GM21367 (cell line): Measurements from ENCODE around the gene PLXNB1.
"Not testable (repeated sequence)": the region's sequence is repeated elsewhere in the genome, so short reads cannot be mapped to it uniquely, and the experiment has no call there.

Experiments used
- ATAC-seq: cut with Tn5 transposase; IDR thresholded peaks from one replicate; pipeline ENCODE4 v1.9.1; 2021; ENCODE audit not compliant: unreplicated experiment

PLXNB1 gene

DNA sequence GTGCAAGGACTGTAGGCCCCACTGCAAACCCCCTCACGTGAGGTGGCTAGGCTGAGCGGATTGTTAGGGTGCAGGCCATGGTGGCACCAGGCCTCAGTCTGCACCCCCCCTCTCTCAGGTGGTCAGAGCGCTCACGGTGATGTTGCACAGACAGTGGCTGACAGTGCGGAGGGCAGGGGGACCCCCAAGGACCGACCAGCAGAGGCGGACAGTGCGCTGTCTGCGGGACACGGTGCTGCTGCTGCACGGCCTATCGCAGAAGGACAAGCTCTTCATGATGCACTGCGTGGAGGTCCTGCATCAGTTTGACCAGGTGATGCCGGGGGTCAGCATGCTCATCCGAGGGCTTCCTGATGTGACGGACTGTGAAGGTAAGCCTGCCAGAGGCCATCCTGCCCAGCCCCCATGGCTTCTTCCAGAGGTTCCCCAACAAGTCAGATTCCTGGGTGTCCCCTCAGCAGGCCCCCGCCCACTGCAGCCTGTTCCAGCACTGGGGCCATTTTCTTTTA lies 34.9 kb upstream of the PLXNB1 start:
- ATAC-seq = no peak

DNA sequence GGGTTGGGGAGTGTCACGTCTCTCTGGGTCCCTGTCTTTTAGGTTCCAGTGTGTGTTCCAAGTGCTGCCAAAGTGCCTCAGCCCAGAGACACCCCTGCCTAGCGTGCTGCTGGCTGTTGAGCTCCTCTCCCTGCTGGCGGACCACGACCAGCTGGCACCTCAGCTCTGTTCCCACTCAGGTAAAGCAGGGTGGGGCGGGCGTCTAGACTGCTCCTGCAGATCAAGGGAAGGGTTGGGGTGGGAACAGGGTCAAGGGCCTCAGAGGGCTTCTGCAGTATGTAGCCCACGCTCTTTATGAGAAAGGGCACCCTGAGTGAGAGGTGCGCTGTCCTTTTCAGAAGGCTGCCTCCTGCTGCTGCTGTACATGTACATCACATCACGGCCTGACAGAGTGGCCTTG lies 33.8 kb upstream of the PLXNB1 start:
- no peak for ATAC-seq

DNA sequence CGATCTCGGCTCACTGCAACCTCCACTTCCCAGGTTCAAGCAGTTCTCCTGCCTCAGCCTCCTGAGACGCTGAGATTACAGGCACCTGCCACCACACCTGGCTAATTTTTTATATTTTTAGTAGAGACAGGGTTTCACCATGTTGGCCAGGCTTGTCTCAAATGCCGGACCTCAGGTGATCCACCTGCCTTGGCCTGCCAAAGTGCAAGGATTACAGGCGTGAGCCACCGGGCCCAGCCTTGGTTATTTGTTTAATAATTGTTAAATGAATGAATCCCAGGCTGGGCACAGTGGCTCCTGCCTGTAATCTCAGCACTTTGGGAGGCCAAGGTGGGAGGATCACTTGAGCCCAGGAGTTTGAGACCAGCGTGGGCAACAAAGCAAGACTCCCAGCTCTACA lies 31.9 kb upstream of the PLXNB1 start:
- not testable (repeated sequence) for ATAC-seq

DNA sequence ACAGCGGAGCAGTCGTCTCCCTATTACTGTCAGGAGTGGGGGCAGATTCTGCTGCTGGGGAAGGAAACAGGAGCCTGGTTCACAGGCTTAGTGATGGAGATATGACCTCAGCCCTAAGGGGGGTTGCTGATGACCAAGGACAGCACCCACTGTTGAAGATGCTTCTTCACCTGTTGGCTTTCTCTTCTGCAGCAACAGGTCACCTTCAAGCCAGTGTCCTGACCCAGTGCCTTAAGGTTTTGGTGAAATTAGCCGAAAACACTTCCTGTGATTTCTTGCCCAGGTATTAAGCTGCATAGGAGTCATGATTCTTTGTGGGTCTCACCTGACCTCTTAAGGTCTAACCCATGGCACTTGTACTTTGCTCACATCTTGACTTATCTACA lies 30.6 kb upstream of the PLXNB1 start:
- ATAC-seq = no peak

DNA sequence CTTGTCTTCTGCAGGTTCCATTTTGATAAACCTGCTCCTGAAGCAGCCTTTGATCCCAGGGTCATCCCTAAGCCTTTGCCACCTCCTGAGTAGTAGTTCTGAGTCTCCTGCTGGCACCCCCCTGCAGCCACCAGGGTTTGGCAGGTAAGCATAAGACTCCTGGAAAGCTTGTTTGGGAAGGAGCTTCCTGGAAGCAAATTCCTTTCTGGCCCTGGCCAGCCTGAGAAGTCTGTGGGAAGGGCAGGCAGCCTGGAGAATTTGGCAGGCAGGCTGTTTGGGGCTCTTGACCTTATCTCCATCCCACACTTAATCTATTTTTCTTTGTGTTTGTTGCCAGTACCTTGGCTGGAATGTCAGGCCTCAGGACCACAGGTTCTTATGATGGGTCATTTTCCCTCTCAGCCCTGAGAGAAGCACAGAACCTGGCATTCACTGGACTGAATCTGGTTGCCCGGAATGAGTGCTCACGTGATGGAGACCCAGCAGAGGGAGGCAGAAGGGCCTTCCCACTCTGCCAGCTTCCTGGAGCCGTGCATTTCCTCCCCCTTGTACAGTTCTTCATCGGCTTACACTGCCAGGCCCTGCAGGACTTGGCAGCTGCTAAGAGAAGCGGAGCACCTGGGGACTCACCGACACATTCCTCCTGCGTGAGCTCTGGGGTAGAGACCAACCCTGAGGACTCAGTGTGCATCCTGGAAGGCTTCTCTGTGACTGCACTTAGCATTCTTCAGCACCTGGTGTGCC lies 30.1 kb upstream of the PLXNB1 start:
- no peak for ATAC-seq

DNA sequence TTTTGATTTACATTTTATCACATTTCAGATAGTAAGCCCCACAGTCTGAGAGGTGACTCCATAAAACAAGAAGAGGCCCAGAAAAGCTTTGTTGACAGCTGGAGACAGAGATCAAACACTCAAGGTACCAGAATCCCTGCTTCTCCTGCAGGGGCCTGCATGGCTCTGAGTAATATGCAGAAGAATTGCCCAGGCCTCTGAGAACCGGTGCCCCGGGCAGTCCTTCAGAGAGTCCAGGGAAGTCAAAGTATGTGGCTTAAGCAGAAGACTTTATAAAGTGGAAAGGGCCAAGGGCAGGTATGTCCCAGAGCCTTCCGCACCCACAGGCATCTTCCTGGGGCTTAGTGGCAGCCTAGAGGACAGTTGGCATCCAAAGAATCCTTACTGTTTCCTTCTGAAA lies 29.4 kb upstream of the PLXNB1 start:
- ATAC-seq = no peak

DNA sequence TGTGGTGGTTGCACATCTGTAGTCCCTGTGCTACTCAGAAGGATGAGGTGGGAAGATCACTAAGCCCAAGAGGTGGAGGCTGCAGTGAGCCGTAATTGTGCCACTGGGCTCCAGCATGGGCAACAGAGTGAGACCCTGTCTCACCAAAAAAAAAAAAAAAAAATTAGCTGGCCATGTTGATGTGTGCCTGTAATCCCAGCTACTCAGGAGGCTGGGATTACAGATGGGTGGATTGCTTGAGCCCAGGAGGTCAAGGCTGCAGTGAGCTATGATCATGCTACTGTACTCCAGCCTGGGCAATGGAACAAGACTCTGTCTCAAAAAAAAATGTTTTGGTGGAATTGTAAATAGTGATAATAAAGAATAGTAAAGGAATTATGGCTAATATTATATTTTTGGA lies 26.6 kb upstream of the PLXNB1 start:
- no peak for ATAC-seq

DNA sequence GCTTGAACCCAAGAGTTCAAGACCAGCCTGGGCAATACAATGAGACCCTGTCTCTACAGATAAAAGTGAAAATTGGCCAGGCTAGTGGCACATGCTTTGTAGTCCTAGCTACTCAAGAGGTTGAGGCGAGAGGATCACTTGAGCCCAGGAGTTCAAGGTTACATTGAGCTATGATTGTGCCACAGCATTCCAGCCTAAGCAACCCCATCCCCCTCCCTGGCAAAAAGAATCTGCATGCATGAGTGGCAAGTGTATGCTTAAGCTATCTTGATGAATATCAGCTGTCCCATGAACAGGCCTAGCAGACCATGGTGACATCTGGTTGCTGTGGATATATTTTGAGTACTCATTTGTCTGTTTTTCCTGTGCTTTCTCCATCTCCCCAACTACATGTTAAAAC lies 21.4 kb upstream of the PLXNB1 start:
- ATAC-seq = no peak

DNA sequence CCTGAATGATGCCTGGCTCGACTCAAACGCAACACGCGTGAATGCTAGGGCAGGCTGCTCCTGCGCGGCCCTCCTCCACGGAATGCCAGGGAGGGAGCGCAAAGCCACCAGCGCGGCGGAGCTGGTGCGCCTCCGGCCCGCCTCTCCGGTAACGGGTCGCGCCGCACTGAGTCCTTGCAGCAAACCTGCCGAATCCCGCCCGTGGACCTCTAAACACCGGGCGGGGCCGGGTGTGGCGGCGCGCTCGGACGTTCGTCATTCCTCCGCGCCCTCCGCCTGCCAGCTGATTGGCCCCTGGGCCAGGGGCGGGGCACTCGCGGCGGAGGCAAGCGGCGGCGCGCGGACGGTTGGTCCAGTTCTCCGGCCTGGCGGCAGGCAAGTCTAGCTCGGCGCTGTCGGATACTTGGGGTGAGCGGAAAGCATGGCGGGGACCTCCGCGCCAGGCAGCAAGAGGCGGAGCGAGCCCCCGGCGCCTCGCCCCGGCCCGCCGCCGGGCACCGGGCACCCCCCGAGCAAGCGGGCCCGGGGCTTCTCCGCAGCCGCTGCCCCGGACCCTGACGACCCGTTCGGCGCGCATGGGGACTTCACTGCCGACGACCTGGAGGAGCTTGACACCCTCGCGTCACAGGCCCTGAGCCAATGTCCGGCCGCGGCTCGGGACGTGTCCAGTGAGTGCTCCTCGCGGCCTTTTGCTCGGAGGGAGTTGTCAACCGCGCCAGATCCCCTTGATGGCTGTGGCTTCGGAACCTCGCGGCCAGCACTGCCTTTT lies 16.7 kb upstream of the PLXNB1 start, which contains the start of gene ATRIP:
ATRIP (plus strand) TSS at position 313 of the 769 bp plus-strand sequence; CDS start at position 422, 109 bp downstream.
- ATAC-seq = peak; percentile 67

DNA sequence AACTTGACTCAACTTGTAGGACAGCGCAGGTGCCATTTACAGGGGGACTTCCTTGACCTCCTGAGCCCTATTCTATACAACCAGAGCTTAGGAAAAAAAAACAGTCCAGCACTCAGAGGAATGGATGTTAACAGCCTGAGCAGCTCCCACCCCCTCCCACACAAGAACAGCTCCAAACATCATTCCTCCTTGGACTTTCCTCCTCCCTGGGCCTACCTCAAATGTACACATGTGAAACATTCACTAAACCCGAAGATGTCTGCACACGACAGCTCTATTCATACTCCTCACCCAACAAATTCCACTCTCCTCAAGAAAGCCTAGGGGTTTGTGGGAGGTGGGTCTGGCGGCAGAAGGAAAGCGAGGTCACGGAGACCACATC lies 16.1 kb upstream of the PLXNB1 start:
- no peak for ATAC-seq

DNA sequence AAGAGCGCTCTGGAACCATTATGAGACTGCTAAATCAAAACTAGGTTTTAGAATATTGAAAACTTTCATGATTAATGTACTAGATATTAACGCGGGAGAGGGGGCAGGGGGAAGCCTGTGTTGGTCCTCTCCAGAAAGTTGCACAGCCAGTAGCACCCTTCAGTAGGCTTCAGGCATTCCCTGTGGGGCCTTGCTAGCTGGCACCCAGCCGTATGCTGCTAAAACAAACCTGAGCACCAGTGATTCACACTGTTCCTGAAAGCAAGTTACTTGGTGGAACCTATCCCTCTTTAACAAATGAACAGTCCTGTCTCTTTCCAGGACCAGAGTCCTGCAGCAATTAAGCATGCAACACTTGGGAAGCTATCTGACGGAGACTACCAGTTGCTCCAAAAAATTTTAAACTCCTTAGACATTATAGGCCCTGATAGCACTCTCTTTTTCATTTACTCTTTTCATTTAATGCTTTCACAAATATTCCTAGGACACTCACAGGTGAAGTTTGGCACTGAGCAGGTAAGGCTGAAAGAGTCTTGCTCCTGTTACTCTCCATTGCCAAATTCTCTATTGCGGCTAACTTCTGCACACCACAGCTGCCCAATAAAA lies 15.5 kb upstream of the PLXNB1 start:
- ATAC-seq = no peak

DNA sequence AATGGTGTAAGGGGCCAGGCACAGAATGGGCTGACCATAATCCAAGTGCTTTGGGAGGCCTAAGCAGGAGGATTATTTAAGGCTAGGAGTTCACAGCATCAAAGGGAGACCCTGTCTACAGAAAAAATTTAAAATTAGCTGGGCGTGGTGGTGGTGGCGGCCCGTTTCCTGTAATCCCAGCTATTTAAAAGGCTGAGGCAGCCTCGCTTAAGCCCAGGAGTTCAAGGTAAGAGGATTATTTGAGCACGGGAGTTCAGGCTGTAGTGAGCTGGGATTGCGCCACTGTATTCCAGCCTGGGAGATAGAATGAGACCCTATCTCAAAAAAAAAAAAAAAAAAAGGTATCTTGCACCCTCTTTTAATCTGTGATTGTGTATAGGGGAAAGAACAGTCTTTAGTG lies 12.1 kb upstream of the PLXNB1 start:
- no peak for ATAC-seq

DNA sequence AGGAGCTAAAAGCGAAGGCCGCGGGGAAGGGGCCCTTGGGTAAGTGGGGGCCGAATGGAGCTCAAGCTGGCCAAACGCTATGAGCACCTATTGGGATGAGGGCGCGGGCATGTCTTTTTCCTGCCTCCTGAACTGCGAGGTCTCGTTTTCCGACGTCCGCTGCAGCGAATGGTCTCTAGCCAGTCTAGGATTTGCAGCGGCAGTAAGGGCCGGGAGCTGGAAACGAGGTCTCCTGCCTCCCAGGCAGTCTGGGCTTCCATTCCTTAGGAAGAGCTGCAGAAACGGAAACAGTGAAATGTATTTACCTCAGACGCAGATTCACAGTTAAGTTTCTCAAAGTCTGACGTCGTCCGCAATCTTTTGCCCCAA lies 10.7 kb upstream of the PLXNB1 start:
- ATAC-seq = no peak

DNA sequence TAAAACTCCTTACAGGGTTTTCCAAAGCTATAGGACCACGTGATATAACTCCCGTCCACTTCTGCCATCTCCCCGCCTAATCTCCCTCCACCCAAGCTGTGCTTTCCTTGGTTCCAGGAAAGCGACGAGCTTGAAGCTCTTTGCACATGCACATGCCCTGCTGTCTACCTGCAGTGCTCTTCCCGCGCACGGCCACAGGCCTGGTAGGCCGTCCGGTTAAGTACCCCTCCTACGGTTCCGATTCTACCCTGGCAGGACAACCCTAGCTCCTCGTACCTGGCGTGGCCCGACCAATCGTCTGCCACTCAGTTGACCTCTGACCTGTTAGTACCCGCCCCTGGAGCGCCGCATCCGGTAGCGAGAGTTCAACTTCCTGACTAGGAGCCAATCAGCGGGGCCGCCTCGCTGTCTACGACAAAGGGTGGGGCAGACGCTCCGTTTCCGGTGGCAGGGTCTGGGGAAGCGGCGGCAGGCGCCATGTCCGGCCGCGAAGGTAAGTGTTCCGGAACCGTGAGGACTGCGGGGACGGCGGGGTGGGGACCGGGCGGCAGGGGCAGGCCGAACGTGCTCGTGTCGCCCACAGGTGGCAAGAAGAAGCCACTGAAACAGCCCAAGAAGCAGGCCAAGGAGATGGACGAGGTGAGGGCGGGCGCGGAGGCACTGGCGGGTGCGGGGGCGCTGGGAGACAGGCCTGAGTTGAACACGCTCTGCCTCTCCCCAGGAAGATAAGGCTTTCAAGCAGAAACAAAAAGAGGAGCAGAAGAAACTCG lies 10.1 kb upstream of the PLXNB1 start, which contains the start of the genes CCDC51 and TMA7:
CCDC51 (minus strand) TSS at position 300 of the 770 bp plus-strand sequence. CDS start 4,991 bp downstream, outside the sequence.
TMA7 (plus strand) TSS at position 438 of the 770 bp plus-strand sequence; CDS start at position 478, 40 bp downstream.
- ATAC-seq = peak; percentile 84

DNA sequence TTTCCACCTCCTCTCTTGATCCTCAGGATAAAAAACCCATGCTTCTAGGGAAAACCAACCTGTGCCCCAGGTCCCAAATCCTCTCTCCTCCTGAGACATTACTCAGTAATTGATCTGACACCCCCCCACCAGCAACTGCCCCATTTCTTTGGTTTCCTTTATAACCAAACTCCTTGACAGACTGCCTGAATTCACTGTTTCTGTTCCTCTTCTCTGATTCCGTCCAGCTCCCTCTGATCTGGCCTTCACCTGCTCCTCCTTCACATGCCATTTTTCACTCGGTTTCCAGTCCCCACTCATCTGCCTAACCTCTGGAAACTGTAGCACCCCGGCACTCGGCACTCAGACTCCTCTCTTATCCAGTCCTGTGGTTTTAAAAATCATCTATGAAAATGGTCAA lies 7.9 kb upstream of the PLXNB1 start:
- no peak for ATAC-seq

DNA sequence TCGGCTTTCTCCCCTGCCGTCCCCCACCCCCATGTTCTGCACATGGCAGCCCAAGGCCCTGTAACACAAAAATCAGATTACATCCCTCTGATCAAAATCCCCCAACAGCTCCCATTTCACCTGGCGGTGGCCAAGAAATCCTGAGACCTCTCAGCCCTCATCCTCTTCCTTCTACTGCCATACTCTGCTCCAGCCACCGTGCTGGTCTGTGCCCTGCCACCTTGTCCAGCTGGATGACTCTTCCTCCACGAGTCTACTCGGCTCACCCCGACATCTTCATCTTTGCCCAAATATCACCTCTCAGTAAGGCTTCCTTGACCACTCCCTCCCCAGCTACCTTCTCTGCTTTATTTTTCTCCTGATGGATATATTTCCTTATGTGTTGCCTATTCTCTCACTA lies 7.0 kb upstream of the PLXNB1 start:
- no peak for ATAC-seq

DNA sequence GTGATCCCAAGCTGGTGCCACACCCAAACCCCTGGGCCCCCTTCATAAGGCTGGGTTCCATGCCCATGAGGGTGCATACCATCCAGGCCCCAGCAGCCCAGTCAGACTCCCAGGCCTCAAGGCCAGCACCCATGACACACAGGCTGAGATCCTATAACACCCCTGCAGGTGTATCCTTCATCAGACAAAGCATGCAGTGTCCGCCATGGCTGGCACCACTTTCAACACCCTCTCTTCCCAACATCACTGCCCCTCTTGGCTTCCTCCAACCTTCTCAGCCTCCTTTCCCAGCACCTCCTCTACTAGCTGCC lies 6.5 kb upstream of the PLXNB1 start:
- no peak for ATAC-seq

DNA sequence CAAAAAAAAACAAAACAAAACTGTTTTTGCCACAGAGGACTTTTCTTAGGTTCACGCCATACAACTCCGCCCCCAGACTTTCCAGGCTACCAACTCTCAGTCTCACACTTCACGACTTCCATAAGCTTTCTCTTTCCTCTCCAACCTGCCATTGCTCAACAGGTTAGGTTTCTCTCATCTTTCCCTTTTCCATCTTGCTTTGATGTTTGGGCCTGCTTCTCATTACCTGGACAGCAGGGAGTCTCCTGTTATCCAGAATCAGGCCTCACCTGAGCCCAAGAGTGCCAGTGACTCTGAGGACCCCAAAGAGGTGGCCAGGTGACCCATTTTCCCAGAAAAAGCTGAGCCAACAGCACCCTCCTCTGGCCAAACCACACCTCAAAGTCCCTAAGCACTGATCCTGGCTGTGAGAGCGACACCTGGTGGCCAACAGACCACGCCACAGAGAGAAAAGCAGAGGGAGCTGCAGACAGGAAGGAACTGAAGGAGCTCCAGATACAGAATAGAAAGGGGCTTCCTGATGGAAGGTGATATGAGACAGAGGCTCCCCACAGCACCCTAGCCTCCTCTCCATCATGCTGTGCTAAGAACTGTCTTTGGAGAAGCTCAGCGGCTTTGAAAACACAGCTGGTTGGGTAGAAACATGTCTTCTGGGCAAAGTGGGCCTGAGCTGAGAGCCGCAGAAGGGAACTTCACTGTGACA lies 6.0 kb upstream of the PLXNB1 start:
- no peak for ATAC-seq

DNA sequence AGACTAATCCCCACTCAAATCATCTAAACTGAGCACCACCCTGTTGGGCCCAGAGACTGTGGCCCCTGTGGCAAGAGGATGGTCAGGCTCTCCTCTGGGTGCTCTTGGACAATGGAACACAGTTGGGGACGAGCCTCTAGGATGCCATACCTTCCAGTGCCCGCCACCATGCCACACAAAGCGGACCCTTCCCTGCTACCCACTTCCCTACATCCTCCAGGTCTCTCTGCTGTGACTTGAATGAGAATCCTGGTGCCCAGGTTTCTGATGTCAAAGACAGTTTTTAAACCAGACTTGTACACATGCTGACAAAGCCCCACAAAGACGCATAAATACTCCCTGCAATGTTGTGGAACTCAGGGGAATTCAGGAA lies 5.3 kb upstream of the PLXNB1 start:
- no peak for ATAC-seq

DNA sequence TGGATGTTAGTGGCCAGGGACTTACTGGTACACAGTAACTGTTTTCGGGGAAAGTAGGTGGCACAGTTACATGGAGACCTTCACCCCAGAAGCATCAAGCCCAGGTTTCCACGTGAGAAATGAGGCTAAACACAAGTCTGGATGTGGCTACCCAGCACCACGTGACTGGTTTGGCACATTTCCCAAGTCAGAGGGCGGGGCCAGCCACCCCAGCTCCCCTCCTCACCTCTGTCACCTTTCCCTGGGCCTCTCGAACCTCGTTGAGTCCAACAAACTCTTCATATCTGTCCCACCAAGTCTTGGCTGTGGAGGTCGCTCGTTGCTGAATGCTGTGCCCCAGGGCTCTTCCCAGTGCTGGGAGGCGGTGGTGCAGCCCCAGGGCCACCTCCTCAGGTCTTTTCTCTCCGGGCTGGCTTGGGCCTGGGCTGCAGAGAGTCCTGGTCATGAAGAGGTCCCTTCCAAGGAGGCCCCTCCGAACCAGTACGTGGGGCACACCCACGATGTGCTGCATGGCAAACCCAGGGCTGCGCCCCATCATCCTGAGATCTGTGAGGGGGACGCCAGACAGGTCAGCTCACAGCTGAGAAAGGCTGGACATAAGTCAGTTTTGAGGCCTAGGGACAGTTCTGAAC lies 4.8 kb upstream of the PLXNB1 start:
- no peak for ATAC-seq
